Measurements from ENCODE around the gene CALCOCO2. TPM values are rescaled to one million over a fixed set of nuclear protein-coding genes. Genes with fewer than 3 reads are reported as not detected.
"Not testable (repeated sequence)": the region's sequence is repeated elsewhere in the genome, so short reads cannot be mapped to it uniquely, and the experiment has no call there.

The CALCOCO2 gene
- total RNA-seq, 1 donor from 2014 or later, result 53.7 TPM

GRCh38 chr17:48871035-48871550 is 40.3 kb downstream of the CALCOCO2 start:
- intact Hi-C loops (cut with micrococcal nuclease), result no loop called here
- no peaks in the 10 kb centered on the region for H3K9me3 Mint-ChIP-seq
- peaks cover 3% of the 10 kb centered on the region for H3K36me3 Mint-ChIP-seq (ENCODE audit: low read depth)
- H3K27me3 Mint-ChIP-seq (ENCODE audit: low read depth), result peaks cover 4% of the 10 kb centered on the region
- DNase-seq (ENCODE audit: low spot score), result no peak
- peaks cover 7% of the 10 kb centered on the region for H3K4me1 Mint-ChIP-seq (ENCODE audit: low read depth)
- H3K4me3 Mint-ChIP-seq (ENCODE audit: low read depth), result no peak overlapping the region
- no peak overlapping the region for H3K27ac Mint-ChIP-seq

GRCh38 chr17:48871551-48872351 is 40.9 kb downstream of the CALCOCO2 start:
- H3K27me3 Mint-ChIP-seq (ENCODE audit: low read depth), result peaks cover 4% of the 10 kb centered on the region
- H3K27ac Mint-ChIP-seq, result no peak overlapping the region
- no peaks in the 10 kb centered on the region for H3K9me3 Mint-ChIP-seq
- peaks cover 10% of the 10 kb centered on the region for H3K4me1 Mint-ChIP-seq (ENCODE audit: low read depth)
- intact Hi-C loops (cut with micrococcal nuclease), result no loop called here
- no peak overlapping the region for H3K4me3 Mint-ChIP-seq (ENCODE audit: low read depth)
- no peaks in the 10 kb centered on the region for H3K36me3 Mint-ChIP-seq (ENCODE audit: low read depth)
- DNase-seq (ENCODE audit: low spot score), result no peak

GRCh38 chr17:48872409-48872808 is 41.6 kb downstream of the CALCOCO2 start:
- H3K9me3 Mint-ChIP-seq; H3K27me3 Mint-ChIP-seq (ENCODE audit: low read depth); DNase-seq (ENCODE audit: low spot score); H3K4me3 Mint-ChIP-seq (ENCODE audit: low read depth); intact Hi-C loops (cut with micrococcal nuclease); H3K36me3 Mint-ChIP-seq (ENCODE audit: low read depth); H3K27ac Mint-ChIP-seq: not testable (repeated sequence)
- peaks cover 15% of the 10 kb centered on the region for H3K4me1 Mint-ChIP-seq (ENCODE audit: low read depth)

- Mint-ChIP-seq H3K27ac (no peak overlapping the region), H3K4me1 (ENCODE audit: low read depth) (peaks cover 16% of the 10 kb centered on the region), H3K9me3 (no peaks in the 10 kb centered on the region), H3K36me3 (ENCODE audit: low read depth) (no peaks in the 10 kb centered on the region), H3K4me3 (ENCODE audit: low read depth) (no peak overlapping the region), H3K27me3 (ENCODE audit: low read depth) (peaks cover 4% of the 10 kb centered on the region)
- DNase-seq (ENCODE audit: low spot score), result no peak
- intact Hi-C loops (cut with micrococcal nuclease), result no loop called here
Measured at GRCh38 chr17:48873209-48873608, 42.4 kb downstream of the CALCOCO2 start.

GRCh38 chr17:48873696-48874443 is 43.0 kb downstream of the CALCOCO2 start:
- Mint-ChIP-seq H3K4me3 (ENCODE audit: low read depth) (no peak overlapping the region), H3K36me3 (ENCODE audit: low read depth) (no peaks in the 10 kb centered on the region), H3K4me1 (ENCODE audit: low read depth) (peaks cover 16% of the 10 kb centered on the region), H3K27ac (no peak overlapping the region), H3K9me3 (no peaks in the 10 kb centered on the region), H3K27me3 (ENCODE audit: low read depth) (peaks cover 4% of the 10 kb centered on the region)
- no peak for DNase-seq (ENCODE audit: low spot score)
- intact Hi-C loops (cut with micrococcal nuclease), result no loop called here

GRCh38 chr17:48878920-48879898 is 48.4 kb downstream of the CALCOCO2 start:
- Mint-ChIP-seq H3K27ac (no peak overlapping the region), H3K4me3 (ENCODE audit: low read depth) (no peak overlapping the region), H3K27me3 (ENCODE audit: low read depth) (peaks cover 3% of the 10 kb centered on the region), H3K4me1 (ENCODE audit: low read depth) (peaks cover 12% of the 10 kb centered on the region), H3K9me3 (no peaks in the 10 kb centered on the region), H3K36me3 (ENCODE audit: low read depth) (no peaks in the 10 kb centered on the region)
- intact Hi-C loops (cut with micrococcal nuclease), result loop anchor here (1.0 to 5.0 kb wide), 4 partner anchors 42 to 202 kb away; no protein-coding TSS in a partner anchor
- peak; percentile 52 for DNase-seq (ENCODE audit: low spot score)

GRCh38 chr17:48882272-48882671 is 51.4 kb downstream of the CALCOCO2 start:
- intact Hi-C loops (cut with micrococcal nuclease), result no loop called here

GRCh38 chr17:48883171-48883570 is 52.3 kb downstream of the CALCOCO2 start:
- H3K4me1 Mint-ChIP-seq (ENCODE audit: low read depth), result no peaks in the 10 kb centered on the region
- no peak overlapping the region for H3K27ac Mint-ChIP-seq
- no peaks in the 10 kb centered on the region for H3K9me3 Mint-ChIP-seq
- H3K36me3 Mint-ChIP-seq (ENCODE audit: low read depth), result no peaks in the 10 kb centered on the region
- DNase-seq (ENCODE audit: low spot score), result no peak
- H3K4me3 Mint-ChIP-seq (ENCODE audit: low read depth), result no peak overlapping the region
- intact Hi-C loops (cut with micrococcal nuclease), result no loop called here
- no peaks in the 10 kb centered on the region for H3K27me3 Mint-ChIP-seq (ENCODE audit: low read depth)

More at GRCh38 chr17:48882272-48882671, 51.4 kb downstream of the CALCOCO2 start:
- Mint-ChIP-seq H3K36me3 (ENCODE audit: low read depth) (no peaks in the 10 kb centered on the region), H3K27ac (no peak overlapping the region), H3K9me3 (no peaks in the 10 kb centered on the region), H3K4me1 (ENCODE audit: low read depth) (peaks cover 3% of the 10 kb centered on the region), H3K27me3 (ENCODE audit: low read depth) (no peaks in the 10 kb centered on the region), H3K4me3 (ENCODE audit: low read depth) (no peak overlapping the region)
- no peak for DNase-seq (ENCODE audit: low spot score)

GRCh38 chr17:48890086-48890485 is 59.3 kb downstream of the CALCOCO2 start:
- Mint-ChIP-seq H3K9me3 (no peaks in the 10 kb centered on the region), H3K36me3 (ENCODE audit: low read depth) (peaks cover 18% of the 10 kb centered on the region), H3K4me1 (ENCODE audit: low read depth) (peaks cover 8% of the 10 kb centered on the region), H3K27me3 (ENCODE audit: low read depth) (no peaks in the 10 kb centered on the region), H3K27ac (no peak overlapping the region), H3K4me3 (ENCODE audit: low read depth) (no peak overlapping the region)
- DNase-seq (ENCODE audit: low spot score), result no peak
- intact Hi-C loops (cut with micrococcal nuclease), result loop anchor here (5.0 kb wide), 1 partner anchor 142 kb away; no protein-coding TSS in a partner anchor

- no peak for DNase-seq (ENCODE audit: low spot score)
- Mint-ChIP-seq H3K4me3 (ENCODE audit: low read depth) (peak overlapping the region; percentile 96), H3K27ac (peak overlapping the region; percentile 92), H3K9me3 (no peaks in the 10 kb centered on the region), H3K27me3 (ENCODE audit: low read depth) (no peaks in the 10 kb centered on the region), H3K36me3 (ENCODE audit: low read depth) (peaks cover 35% of the 10 kb centered on the region), H3K4me1 (ENCODE audit: low read depth) (peaks cover 20% of the 10 kb centered on the region)
- intact Hi-C loops (cut with micrococcal nuclease), result loop anchor here (1.0 to 5.0 kb wide), 4 partner anchors 15 to 139 kb away; partner anchors contain the start of genes CALCOCO2, SNF8 and UBE2Z
Measured at GRCh38 chr17:48892940-48893645, 62.3 kb downstream of the CALCOCO2 start.

GRCh38 chr17:48893646-48894508 is 63.0 kb downstream of the CALCOCO2 start:
- H3K36me3 Mint-ChIP-seq (ENCODE audit: low read depth), result peaks cover 38% of the 10 kb centered on the region
- H3K27ac Mint-ChIP-seq, result peak overlapping the region; percentile 92
- H3K27me3 Mint-ChIP-seq (ENCODE audit: low read depth), result no peaks in the 10 kb centered on the region
- no peak for DNase-seq (ENCODE audit: low spot score)
- no peaks in the 10 kb centered on the region for H3K9me3 Mint-ChIP-seq
- intact Hi-C loops (cut with micrococcal nuclease), result loop anchor here (2.0 to 5.0 kb wide), 2 partner anchors 51 to 138 kb away; partner anchors contain the start of gene SNF8
- peaks cover 20% of the 10 kb centered on the region for H3K4me1 Mint-ChIP-seq (ENCODE audit: low read depth)
- peak overlapping the region; percentile 96 for H3K4me3 Mint-ChIP-seq (ENCODE audit: low read depth)

All from activated T-helper 2 cell treated with anti-CD3 and anti-CD28 coated beads, Interferon-gamma antibody, Interleukin-2, Interleukin-4, amounts not matched to agents 10 μg/mL and 5 μg/mL and 100 μg/mL, durations not matched to agents 14 hours and 24 hours and 36 hours (primary cell).